GM18526 (cell line): ENCODE data around the gene ZDHHC11B.

Experiments used
- POLR2A ChIP-seq: IDR thresholded peaks from 3 replicates; pipeline ENCODE4 v1.6.1; 2011; ENCODE audit not compliant: insufficient read length; ENCODE audit errors: extremely low read depth

The ZDHHC11B gene

GRCh38 chr5:665541-665955 lies 119.0 kb downstream of the ZDHHC11B start:
- TF ChIP-seq POLR2A, result no peak

DNA sequence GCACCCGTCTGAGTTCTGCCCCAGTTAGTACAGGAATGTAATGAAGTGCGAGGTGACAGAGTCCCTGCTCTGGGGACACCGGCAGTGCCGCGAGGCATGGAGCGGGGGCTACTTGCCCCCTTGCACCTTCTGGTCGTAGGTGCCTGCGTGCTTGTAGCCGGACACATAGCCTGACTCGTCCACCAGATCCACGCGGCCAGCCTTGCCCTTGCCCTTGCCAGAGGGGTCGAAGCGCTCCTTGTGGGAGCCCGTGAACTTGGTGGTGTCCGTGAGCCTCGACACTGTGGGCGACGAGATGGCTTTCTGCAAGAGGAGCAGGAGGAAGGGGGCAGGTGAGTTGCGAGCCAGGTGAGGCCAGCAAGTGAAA lies 119.6 kb downstream of the ZDHHC11B start:
- no peak for TF ChIP-seq POLR2A

- TF ChIP-seq POLR2A, result no peak
Measured at GRCh38 chr5:664343-664993, 120.1 kb downstream of the ZDHHC11B start.

DNA sequence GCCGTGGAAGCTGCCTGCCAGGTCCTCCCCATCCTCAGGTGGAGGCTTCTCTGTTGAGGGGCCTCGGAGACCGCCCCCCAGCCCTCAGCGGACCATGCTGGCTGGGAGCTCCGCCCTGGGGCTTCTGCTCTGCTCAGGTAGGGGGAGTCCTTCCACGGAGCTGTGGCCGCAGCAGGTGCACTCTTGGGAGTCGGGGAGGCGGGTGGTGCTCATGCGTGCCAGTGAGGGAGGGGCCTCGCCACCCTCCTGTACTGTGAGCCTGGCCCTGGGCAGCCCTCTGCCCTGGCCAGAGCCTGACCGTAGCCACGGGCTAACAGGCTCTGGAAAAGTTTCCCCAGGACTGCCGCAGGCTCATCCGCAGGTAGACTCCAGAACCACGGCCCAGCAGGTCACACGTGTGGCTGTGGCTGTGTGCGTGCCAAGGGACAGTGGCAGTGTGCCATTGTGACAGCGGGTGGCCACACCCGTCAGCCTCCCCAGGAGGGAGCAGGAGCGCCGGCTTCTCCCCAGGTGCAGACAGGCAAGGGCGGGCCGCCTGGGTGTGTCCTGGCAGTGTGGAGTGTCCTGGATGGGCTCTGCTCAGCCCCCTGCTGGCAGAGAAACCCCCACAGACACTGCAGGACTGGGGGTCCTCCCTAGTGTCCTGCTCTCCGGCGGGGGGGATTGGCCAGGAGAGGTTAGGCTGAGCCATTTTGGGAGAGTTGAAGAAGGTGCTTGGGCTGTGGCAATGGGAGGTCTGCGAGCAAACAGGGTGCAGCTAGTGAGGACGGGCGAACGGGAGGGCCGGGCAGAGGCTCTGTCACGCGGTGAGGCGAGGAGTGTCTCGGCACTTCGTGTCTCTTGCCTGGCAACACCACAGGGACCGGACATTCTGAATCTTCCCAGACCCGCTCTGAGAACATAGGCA lies 120.8 kb downstream of the ZDHHC11B start:
- TF ChIP-seq POLR2A, result no peak

GRCh38 chr5:662751-663435 lies 121.6 kb downstream of the ZDHHC11B start:
- TF ChIP-seq POLR2A, result no peak

DNA sequence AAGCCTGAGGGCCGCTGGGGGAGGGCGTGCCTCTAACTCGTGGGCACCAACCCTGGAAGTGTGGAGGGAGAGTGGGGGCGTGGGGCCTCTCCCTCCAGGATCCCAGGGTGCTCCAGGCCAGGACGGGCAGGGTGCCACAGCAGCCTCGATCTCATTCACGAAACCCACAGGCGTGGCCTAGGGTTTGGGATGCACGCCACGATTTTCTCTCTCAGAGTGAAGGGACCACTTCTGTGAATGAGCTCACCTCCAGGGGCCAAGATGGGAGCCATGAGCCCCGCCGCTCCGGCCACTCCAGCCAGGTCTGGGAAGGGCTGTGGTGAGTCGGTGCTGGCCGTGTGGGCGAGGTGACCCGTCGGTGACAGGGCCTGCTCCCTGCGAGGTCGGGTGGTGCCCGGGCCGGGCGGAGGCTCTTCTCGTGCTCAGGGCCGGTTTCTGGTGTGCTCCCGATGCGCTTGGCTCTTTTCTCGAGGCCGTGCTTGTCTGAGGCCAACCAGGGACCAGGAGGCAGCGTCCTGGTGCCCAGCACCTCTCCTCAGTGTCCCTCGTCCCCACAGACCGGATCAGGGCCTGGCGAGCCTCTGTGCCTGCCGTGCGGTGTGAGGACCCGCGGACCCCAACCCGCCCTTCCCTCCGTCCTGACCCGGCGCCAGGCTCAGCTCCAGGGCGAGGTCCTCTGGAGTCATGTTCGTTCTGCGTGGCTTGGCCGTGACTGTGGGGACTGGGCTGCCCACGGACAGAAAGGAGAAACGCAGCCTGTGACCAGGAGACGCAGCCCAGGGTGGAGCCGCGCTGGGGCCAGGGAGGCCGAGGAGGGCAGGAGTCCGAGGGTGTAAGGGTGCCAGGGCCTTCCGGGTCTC lies 122.4 kb downstream of the ZDHHC11B start:
- no peak for TF ChIP-seq POLR2A

- no peak for TF ChIP-seq POLR2A
Measured at GRCh38 chr5:660491-661030, 124.0 kb downstream of the ZDHHC11B start.
